ENCODE measurements around the gene CARD16. TPM values are rescaled to one million over a fixed set of nuclear protein-coding genes. Genes with fewer than 3 reads are reported as not detected.

Gene CARD16
- total RNA-seq, 1 donor from 2014 or later = 2.0 TPM

GRCh38 chr11:105052487-105052886, 7.4 kb upstream of the CARD16 start:
- Histone ChIP-seq H3K79me2 (ENCODE audit: insufficient read depth, low read length) (no peaks in the 10 kb centered on the region), H3K9ac (ENCODE audit: low read length) (no peak overlapping the region), H3K4me1 (ENCODE audit: insufficient read depth, low read length) (no peaks in the 10 kb centered on the region), H3K9me3 (ENCODE audit: insufficient read depth, low read depth, low read length) (no peaks in the 10 kb centered on the region), H3K4me2 (ENCODE audit: low read length) (no peak overlapping the region), H3K4me3 (ENCODE audit: insufficient read depth, low read depth, low read length) (no peak overlapping the region), H2AFZ (ENCODE audit: low read depth, low read length) (no peak overlapping the region), H3K36me3 (ENCODE audit: insufficient read depth, low read length) (no peaks in the 10 kb centered on the region), H4K20me1 (ENCODE audit: insufficient read depth, low read length) (no peaks in the 10 kb centered on the region), H3K27me3 (ENCODE audit: insufficient read depth, low read length) (no peaks in the 10 kb centered on the region), H3K27ac (ENCODE audit: low read depth, low read length) (no peak overlapping the region)
- H3K4me3 Mint-ChIP-seq (ENCODE audit: unreplicated experiment) = no peak overlapping the region
- TF ChIP-seq EZH2 (IDR thresholded peaks at IDR 0.05; ENCODE audit: insufficient read depth, low read length) (no peak), CTCF (IDR thresholded peaks at IDR 0.05; ENCODE audit: insufficient read depth, low read depth, low read length) (no peak)
- DNase-seq (ENCODE audit: low read depth) = no peak
- FAIRE-seq = no peak
- peaks cover 6% of the 10 kb centered on the region for H3K9me3 Mint-ChIP-seq (ENCODE audit: unreplicated experiment)
- H3K4me1 Mint-ChIP-seq (ENCODE audit: low read depth, unreplicated experiment) = peaks cover 1% of the 10 kb centered on the region
- no peaks in the 10 kb centered on the region for H3K27me3 Mint-ChIP-seq (ENCODE audit: low read depth, unreplicated experiment)
- H3K36me3 Mint-ChIP-seq (ENCODE audit: low read depth, unreplicated experiment) = no peaks in the 10 kb centered on the region
- H3K27ac Mint-ChIP-seq (ENCODE audit: unreplicated experiment) = no peak overlapping the region

GRCh38 chr11:105051559-105051958, 6.4 kb upstream of the CARD16 start:
- FAIRE-seq (no peak), DNase-seq (ENCODE audit: low read depth) (no peak)
- Histone ChIP-seq H3K4me3 (ENCODE audit: insufficient read depth, low read depth, low read length) (no peak overlapping the region), H3K27ac (ENCODE audit: low read depth, low read length) (no peak overlapping the region), H3K9me3 (ENCODE audit: insufficient read depth, low read depth, low read length) (no peaks in the 10 kb centered on the region), H4K20me1 (ENCODE audit: insufficient read depth, low read length) (no peaks in the 10 kb centered on the region), H3K4me2 (ENCODE audit: low read length) (no peak overlapping the region), H3K9ac (ENCODE audit: low read length) (no peak overlapping the region), H3K36me3 (ENCODE audit: insufficient read depth, low read length) (no peaks in the 10 kb centered on the region), H3K79me2 (ENCODE audit: insufficient read depth, low read length) (no peaks in the 10 kb centered on the region), H3K27me3 (ENCODE audit: insufficient read depth, low read length) (no peaks in the 10 kb centered on the region), H2AFZ (ENCODE audit: low read depth, low read length) (no peak overlapping the region), H3K4me1 (ENCODE audit: insufficient read depth, low read length) (no peaks in the 10 kb centered on the region)
- H3K4me3 Mint-ChIP-seq (ENCODE audit: unreplicated experiment) = no peak overlapping the region
- H3K36me3 Mint-ChIP-seq (ENCODE audit: low read depth, unreplicated experiment) = no peaks in the 10 kb centered on the region
- no peak overlapping the region for H3K27ac Mint-ChIP-seq (ENCODE audit: unreplicated experiment)
- H3K4me1 Mint-ChIP-seq (ENCODE audit: low read depth, unreplicated experiment) = peaks cover 8% of the 10 kb centered on the region
- H3K27me3 Mint-ChIP-seq (ENCODE audit: low read depth, unreplicated experiment) = no peaks in the 10 kb centered on the region
- H3K9me3 Mint-ChIP-seq (ENCODE audit: unreplicated experiment) = peaks cover 6% of the 10 kb centered on the region
- no peak for TF ChIP-seq EZH2 (IDR thresholded peaks at IDR 0.05; ENCODE audit: insufficient read depth, low read length)
- no peak for TF ChIP-seq CTCF (IDR thresholded peaks at IDR 0.05; ENCODE audit: insufficient read depth, low read depth, low read length)

GRCh38 chr11:105049481-105049880, 4.3 kb upstream of the CARD16 start:
- H3K4me3 ChIP-seq (ENCODE audit: insufficient read depth, low read depth, low read length) = no peak overlapping the region
- no peaks in the 10 kb centered on the region for H3K9me3 ChIP-seq (ENCODE audit: insufficient read depth, low read depth, low read length)
- H3K4me1 Mint-ChIP-seq (ENCODE audit: low read depth, unreplicated experiment) = peaks cover 20% of the 10 kb centered on the region
- H3K4me2 ChIP-seq (ENCODE audit: low read length) = no peak overlapping the region
- no peaks in the 10 kb centered on the region for H3K36me3 Mint-ChIP-seq (ENCODE audit: low read depth, unreplicated experiment)
- H2AFZ ChIP-seq (ENCODE audit: low read depth, low read length) = no peak overlapping the region
- H4K20me1 ChIP-seq (ENCODE audit: insufficient read depth, low read length) = no peaks in the 10 kb centered on the region
- peaks cover 6% of the 10 kb centered on the region for H3K9me3 Mint-ChIP-seq (ENCODE audit: unreplicated experiment)
- DNase-seq (ENCODE audit: low read depth) (no peak), FAIRE-seq (no peak)
- no peaks in the 10 kb centered on the region for H3K36me3 ChIP-seq (ENCODE audit: insufficient read depth, low read length)
- no peaks in the 10 kb centered on the region for H3K4me1 ChIP-seq (ENCODE audit: insufficient read depth, low read length)
- no peaks in the 10 kb centered on the region for H3K27me3 Mint-ChIP-seq (ENCODE audit: low read depth, unreplicated experiment)
- H3K27me3 ChIP-seq (ENCODE audit: insufficient read depth, low read length) = no peaks in the 10 kb centered on the region
- H3K4me3 Mint-ChIP-seq (ENCODE audit: unreplicated experiment) = no peak overlapping the region
- TF ChIP-seq CTCF (IDR thresholded peaks at IDR 0.05; ENCODE audit: insufficient read depth, low read depth, low read length) (no peak), EZH2 (IDR thresholded peaks at IDR 0.05; ENCODE audit: insufficient read depth, low read length) (no peak)
- no peak overlapping the region for H3K27ac ChIP-seq (ENCODE audit: low read depth, low read length)
- no peaks in the 10 kb centered on the region for H3K79me2 ChIP-seq (ENCODE audit: insufficient read depth, low read length)
- no peak overlapping the region for H3K9ac ChIP-seq (ENCODE audit: low read length)
- no peak overlapping the region for H3K27ac Mint-ChIP-seq (ENCODE audit: unreplicated experiment)
